GM19468 (cell line): Measurements from ENCODE around the gene HMGCL.
A peak's percentile ranks its signal among the peaks of the same experiment; 100 is the strongest.
"Not testable (repeated sequence)": the region's sequence is repeated elsewhere in the genome, so short reads cannot be mapped to it uniquely, and the experiment has no call there.

ENCODE experiments used
- ATAC-seq: cut with Tn5 transposase; IDR thresholded peaks from one replicate; pipeline ENCODE4 v1.9.1; 2021; ENCODE audit warnings: mild to moderate bottlenecking, moderate library complexity, moderate number of reproducible peaks; ENCODE audit not compliant: unreplicated experiment; ENCODE audit errors: extremely low read depth

The HMGCL gene

GRCh38 chr1:23825076-23825761, at the start of gene HMGCL:
HMGCL (minus strand) TSS chr1:23825429; CDS start chr1:23825415, 14 bp downstream.
- ATAC-seq = no peak

DNA sequence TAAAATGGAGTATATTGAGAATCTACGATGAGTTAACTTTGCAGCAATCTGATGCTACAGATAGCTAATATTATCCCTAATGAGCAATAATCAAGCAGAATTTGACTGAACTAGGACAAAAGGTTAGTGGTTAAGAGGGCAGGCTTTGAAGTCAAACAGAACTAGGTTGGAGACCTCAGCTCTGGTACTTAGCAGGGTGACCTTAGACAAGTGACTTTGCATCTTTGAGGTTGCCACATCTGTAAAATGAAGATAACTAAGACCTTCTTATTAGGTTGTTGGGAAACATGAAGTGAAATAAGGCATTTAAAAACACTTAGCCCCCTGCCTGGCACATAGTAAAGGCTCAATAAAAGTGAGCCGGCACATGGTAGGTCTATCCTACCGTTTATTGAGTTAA, 47.2 kb upstream of the HMGCL start:
- no peak for ATAC-seq

DNA sequence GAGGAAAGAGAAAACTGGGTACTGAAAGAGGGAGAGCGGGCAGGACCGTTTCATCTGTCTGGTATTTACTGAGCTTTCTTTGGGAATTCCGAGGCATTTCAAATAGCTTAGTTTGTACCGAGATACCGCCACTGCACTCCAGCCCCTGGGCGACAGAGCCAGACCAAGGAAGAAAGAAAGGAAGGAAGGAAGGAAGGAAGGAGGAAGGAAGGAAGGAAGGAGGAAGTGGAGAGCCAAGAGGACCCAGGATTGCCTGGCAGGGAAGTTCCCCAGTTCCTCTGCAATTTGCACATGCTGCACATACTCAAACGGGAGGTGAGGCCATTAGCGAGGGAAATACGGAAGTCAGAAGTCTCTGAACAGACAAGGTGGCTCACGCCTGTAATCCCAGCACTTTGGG, 43.8 kb upstream of the HMGCL start:
- no peak for ATAC-seq

- ATAC-seq = no peak
These were observed 43.4 kb upstream of the HMGCL start for GRCh38 chr1:23868557-23869016.

DNA sequence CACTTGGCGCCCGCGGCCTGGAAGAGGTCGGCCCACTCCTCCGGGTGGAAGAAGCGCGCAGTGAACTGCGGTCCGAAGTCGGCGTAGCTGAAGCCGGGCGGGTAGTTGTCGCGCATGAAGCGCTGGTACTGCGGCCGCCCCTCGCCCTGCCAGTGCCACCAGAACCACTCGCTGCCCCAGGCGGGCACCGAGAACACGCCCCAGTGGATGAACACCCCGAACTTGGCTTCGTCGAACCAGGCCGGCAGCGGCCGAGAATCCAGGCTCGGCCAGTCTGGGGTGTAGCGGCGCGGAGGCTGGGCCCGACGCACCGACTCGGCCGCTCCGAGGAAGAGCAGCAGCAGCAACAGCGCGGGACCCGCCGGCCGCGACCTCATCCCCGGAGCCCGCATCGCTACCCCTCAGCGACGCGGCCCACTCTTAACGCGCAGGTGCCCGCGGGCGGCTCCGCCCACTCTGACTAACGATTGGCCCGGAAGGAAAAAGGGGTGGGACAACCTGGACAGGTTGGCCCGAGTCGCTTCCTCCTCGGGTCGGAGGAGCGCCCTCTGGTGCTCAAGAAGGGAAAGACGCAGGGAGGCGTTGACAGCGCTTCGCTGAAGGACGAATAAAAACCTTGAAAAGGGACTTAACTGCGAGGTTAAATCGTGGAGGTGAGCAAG, 42.8 kb upstream of the HMGCL start, which contains the start of gene FUCA1:
Gene FUCA1, minus strand, starts transcription at position 396 of the 662 bp plus-strand sequence. Its CDS starts 4 bp downstream, at position 392.
- ATAC-seq = peak; percentile 93

- no peak for ATAC-seq
These were observed 42.3 kb upstream of the HMGCL start for GRCh38 chr1:23867542-23867894.

- no peak for ATAC-seq
These were observed 40.3 kb upstream of the HMGCL start for GRCh38 chr1:23865543-23865930.

GRCh38 chr1:23864801-23865542, 39.7 kb upstream of the HMGCL start:
- ATAC-seq = no peak

DNA sequence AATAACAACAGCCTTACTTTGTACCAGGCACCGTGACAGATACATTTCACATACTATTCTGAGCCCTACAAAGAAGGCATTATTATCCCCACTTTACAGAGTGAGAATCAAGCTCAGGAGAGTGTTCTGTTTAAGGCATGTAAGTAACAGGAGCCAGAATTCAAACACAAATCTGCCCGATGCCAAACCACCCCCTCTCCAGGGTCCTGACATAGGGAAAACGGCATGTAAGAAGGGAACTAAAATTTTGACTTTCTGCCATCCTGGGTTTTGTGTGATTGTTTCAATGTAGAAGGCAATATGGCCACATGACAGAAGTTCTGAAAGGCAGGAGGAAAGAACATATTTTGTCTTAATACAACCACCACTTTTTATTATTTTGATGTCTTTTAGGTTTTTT, 37.4 kb upstream of the HMGCL start:
- no peak for ATAC-seq

DNA sequence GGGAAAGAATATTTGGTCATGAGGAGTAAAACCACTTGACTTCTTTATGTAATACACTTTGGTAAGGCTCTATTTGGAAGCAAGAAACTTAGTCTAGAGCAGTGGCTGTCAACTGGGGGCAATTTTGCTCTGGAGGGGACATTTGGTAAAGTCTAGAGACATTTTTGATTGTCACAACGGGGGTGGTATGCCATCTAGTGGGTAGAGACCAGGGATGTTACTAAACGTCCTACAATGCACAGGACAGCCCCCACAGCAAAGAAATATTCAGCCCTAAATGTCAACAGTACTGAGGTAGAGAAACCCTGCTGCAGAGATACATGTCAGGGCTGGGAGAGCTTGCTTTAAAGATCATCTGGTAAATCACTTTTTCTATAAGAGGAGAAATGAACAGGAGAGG, 29.3 kb upstream of the HMGCL start:
- no peak for ATAC-seq

DNA sequence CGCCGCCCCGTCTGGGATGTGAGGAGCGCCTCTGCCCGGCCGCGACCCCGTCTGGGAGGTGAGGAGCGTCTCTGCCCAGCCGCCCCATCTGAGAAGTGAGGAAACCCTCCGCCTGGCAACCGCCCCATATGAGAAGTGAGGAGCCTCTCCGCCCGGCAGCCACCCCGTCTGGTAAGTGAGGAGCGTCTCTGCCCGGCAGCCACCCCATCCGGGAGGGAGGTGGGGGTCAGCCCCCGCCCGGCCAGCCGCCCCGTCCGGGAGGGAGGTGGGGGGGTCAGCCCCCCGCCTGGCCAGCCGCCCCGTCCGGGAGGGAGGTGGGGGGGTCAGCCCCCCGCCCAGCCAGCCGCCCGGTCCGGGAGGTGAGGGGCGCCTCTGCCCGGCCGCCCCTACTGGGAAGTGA, 27.9 kb upstream of the HMGCL start:
- ATAC-seq = not testable (repeated sequence)

DNA sequence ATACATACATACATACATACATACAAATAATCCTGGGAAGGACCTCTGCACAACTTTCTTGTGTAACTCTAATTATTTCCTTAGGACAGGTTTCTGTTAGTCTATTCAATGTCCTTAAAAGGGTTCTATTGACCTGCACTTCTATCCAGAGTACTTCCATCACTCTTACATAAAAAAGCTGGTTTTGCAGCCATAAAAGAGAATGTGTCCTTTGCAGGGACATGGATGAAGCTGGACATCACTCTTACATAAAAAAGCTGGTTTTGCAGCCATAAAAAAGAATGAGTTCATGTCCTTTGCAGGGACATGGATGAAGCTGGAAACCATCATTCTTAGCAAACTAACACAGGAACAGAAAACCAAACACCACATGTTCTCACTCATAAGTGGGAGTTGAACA, 26.2 kb upstream of the HMGCL start:
- not testable (repeated sequence) for ATAC-seq

GRCh38 chr1:23848673-23849616, 23.7 kb upstream of the HMGCL start:
- ATAC-seq = no peak

- not testable (repeated sequence) for ATAC-seq
These were observed 22.4 kb upstream of the HMGCL start for GRCh38 chr1:23847482-23848095.

GRCh38 chr1:23845163-23845562, 19.9 kb upstream of the HMGCL start:
- ATAC-seq = no peak

- no peak for ATAC-seq
These were observed 18.4 kb upstream of the HMGCL start for GRCh38 chr1:23843644-23844043.

GRCh38 chr1:23838401-23838866, 13.2 kb upstream of the HMGCL start:
- ATAC-seq = no peak

DNA sequence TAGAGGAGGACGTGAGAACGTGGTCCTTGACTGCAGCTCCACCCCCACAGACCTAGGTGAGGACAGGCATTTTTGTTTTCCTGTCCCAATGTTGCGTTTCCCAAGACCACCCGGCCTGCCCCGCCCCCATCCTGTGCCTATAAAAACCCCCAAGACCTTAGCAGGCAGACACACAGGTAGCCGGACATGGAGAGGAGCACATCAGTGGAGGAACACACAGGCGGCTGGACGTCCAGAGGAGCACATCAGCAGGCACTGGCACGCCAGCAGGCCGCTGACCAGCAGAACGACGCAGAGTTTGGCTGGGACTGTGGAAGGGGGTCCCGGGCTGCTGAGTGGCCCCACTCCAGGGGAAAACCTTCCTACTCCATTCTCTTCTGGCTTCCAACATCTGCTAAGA, 12.7 kb upstream of the HMGCL start:
- no peak for ATAC-seq

DNA sequence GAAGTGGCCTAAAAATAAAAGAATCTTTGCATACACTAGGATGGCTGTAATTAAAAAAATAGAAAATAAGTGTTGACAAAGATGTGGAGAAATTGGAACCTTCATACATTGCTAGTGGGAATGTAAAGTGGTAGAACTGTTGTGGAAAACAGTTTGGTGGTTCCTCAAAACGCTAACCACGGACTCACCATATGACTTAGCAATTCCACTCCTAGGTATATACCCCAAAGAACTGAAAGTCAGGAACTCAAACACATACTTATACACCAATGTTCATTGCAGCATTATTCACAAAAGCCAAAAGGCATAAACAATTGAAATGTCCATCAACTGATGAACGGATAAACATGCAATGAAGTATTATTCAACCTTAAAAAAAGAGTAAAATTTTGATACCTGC, 10.8 kb upstream of the HMGCL start:
- ATAC-seq = no peak
